HepG2 (cell line): ENCODE measurements around the gene KIF15. TPM values are rescaled to one million over a fixed set of nuclear protein-coding genes. Genes with fewer than 3 reads are reported as not detected.

Experiments used
- ATAC-seq: fragments of 200-7000 bp; cut with Tn5 transposase; 3 replicates; pipeline ENCODE4 v1.9.1; 2020; ENCODE audit warnings: mild to moderate bottlenecking, moderate library complexity
- BruUV-seq: library from RNA; stranded (reverse); fragments of 400-500 nt; replicated peaks from 2 replicates; lab custom pipeline; 2021; lab: Mats Ljungman, UMichigan
- CTCF ChIA-PET: fragments of 300-600 bp; formaldehyde crosslinking; extraction: SDS; loops from one replicate; lab custom pipeline; 2021; ENCODE audit warnings: low total read pairs, inconsistent platforms, low intra/inter-chr PET ratio; lab: Yijun Ruan, JAX
- POLR2A ChIA-PET: fragments of 350-600 bp; sonication (Branson Sonifier 250); formaldehyde crosslinking; loops from one replicate; lab custom pipeline; 2020; ENCODE audit warnings: antibody characterized with exemption, inconsistent platforms; lab: Yijun Ruan, JAX
- DNase-seq: peaks from one replicate; pipeline ENCODE4 v3.0.0-alpha.2; 2015; ENCODE audit warnings: low spot score
- FAIRE-seq: peaks from 3 replicates; lab custom pipeline; 2011; peaks lifted over from hg19 to GRCh38; lab: Jason Lieb, UNC
- H2AFZ ChIP-seq: one replicate; pipeline ENCODE4 v1.6.1; 2011; ENCODE audit warnings: low read length, inconsistent platforms
- H3K27ac ChIP-seq: fragments of 300-600 bp; 3 replicates; pipeline ENCODE4 v1.8.0; 2011; ENCODE audit warnings: mixed run types, mild to moderate bottlenecking, mixed read lengths, low read length, inconsistent platforms; ENCODE audit not compliant: insufficient read depth; ENCODE audit errors: extremely low read length
- H3K27me3 ChIP-seq, 2 experiments: fragments of 200-600 bp in 1 of 2; 2 replicates in 1 of 2; 3 replicates in 1 of 2; pipeline versions ENCODE4 v1.6.0 to v1.8.0; 2011; ENCODE audit warnings: low read length in 2 of 2, mild to moderate bottlenecking in 2 of 2, moderate library complexity in 2 of 2, inconsistent platforms in 1 of 2; ENCODE audit not compliant: insufficient read depth in 2 of 2, control insufficient read depth in 1 of 2
- H3K36me3 ChIP-seq, 2 experiments: fragments of 200-600 bp in 1 of 2; replicated peaks in 1 of 2; 2 replicates in 1 of 2; 3 replicates in 1 of 2; pipeline versions ENCODE4 v1.5.1 to v1.8.0; 2011; ENCODE audit warnings: low read length in 2 of 2, inconsistent platforms in 1 of 2; ENCODE audit not compliant: insufficient read depth in 2 of 2, control insufficient read depth in 1 of 2
- H3K4me1 ChIP-seq: 2 replicates; pipeline ENCODE4 v1.5.1; 2012; ENCODE audit warnings: low read length, inconsistent platforms; ENCODE audit not compliant: insufficient read depth
- H3K4me2 ChIP-seq: 2 replicates; pipeline ENCODE4 v1.6.0; 2011; ENCODE audit warnings: low read depth, low read length, inconsistent platforms
- H3K4me3 ChIP-seq, 3 experiments: fragments of 200-600 bp in 1 of 3; sonication (generic), shearing (Covaris generic) in 1 of 3; replicated peaks in 1 of 3; 2 replicates each; pipeline ENCODE4 v1.5.1; 2011 to 2016; ENCODE audit warnings: low read length in 3 of 3, inconsistent platforms in 2 of 3, low read depth in 2 of 3, mild to moderate bottlenecking in 2 of 3, control low read depth in 1 of 3, mixed read lengths in 1 of 3; ENCODE audit not compliant: insufficient read depth in 1 of 3
- H3K79me2 ChIP-seq: one replicate; pipeline ENCODE4 v1.6.1; 2011; ENCODE audit warnings: low read length, inconsistent platforms; ENCODE audit not compliant: insufficient read depth
- H3K9ac ChIP-seq: 2 replicates; pipeline ENCODE4 v1.6.0; 2011; ENCODE audit warnings: mild to moderate bottlenecking, low read depth, low read length, inconsistent platforms; ENCODE audit not compliant: insufficient read depth
- H3K9me3 ChIP-seq: 2 replicates; pipeline ENCODE4 v1.5.1; 2012; ENCODE audit warnings: mild to moderate bottlenecking, low read length
- H4K20me1 ChIP-seq: 2 replicates; pipeline ENCODE4 v1.6.0; 2011; ENCODE audit warnings: inconsistent platforms, mild to moderate bottlenecking, low read length, moderate library complexity; ENCODE audit not compliant: insufficient read depth
- HOMEZ ChIP-seq: IDR thresholded peaks from 2 replicates; pipeline ENCODE4 v1.6.1; 2016; ENCODE audit warnings: low read depth
- KDM5B ChIP-seq: sonication (generic); formaldehyde crosslinking; IDR thresholded peaks from 2 replicates; pipeline ENCODE4 v1.4.0; 2020; ENCODE audit warnings: missing genetic modification reagents, mild to moderate bottlenecking, borderline replicate concordance
- NR3C1 ChIP-seq: sonication (generic); formaldehyde crosslinking; IDR thresholded peaks from 2 replicates; pipeline ENCODE4 v1.4.0; 2020; ENCODE audit warnings: missing genetic modification reagents
- TBP ChIP-seq: sonication (generic); formaldehyde crosslinking; IDR thresholded peaks from 2 replicates; pipeline ENCODE4 v1.5.0; 2020; ENCODE audit warnings: missing genetic modification reagents
- TCF12 ChIP-seq, 2 experiments: fragments of 450-650 bp in 1 of 2; sonication (generic) in 1 of 2; formaldehyde crosslinking in 1 of 2; IDR thresholded peaks; 2 replicates each; pipeline versions ENCODE4 v1.6.1 to v1.8.0; 2017 to 2022; ENCODE audit warnings: antibody characterized with exemption in 1 of 2, mild to moderate bottlenecking in 1 of 2, missing genetic modification reagents in 1 of 2, moderate library complexity in 1 of 2
- TFDP1 ChIP-seq: IDR thresholded peaks from 2 replicates; pipeline ENCODE4 v1.6.1; 2016; ENCODE audit warnings: missing compliant biosample characterization, missing genetic modification reagents, borderline replicate concordance
- ZFYVE20 ChIP-seq: sonication (generic); formaldehyde crosslinking; IDR thresholded peaks from 2 replicates; pipeline ENCODE4 v1.8.0; 2023; ENCODE audit warnings: low read depth, mild to moderate bottlenecking, moderate library complexity, missing genetic modification reagents, borderline replicate concordance
- ZMAT5 ChIP-seq: sonication (generic); formaldehyde crosslinking; IDR thresholded peaks from 2 replicates; pipeline ENCODE4 v1.5.0; 2020; ENCODE audit warnings: mild to moderate bottlenecking, low read depth, missing genetic modification reagents, borderline replicate concordance
- ZNF124 ChIP-seq: sonication (generic); formaldehyde crosslinking; IDR thresholded peaks from 2 replicates; pipeline ENCODE4 v1.4.0; 2020; ENCODE audit warnings: missing genetic modification reagents
- ZNF317 ChIP-seq: sonication (generic); formaldehyde crosslinking; IDR thresholded peaks from 2 replicates; pipeline ENCODE4 v1.5.0; 2020; ENCODE audit warnings: mild to moderate bottlenecking, missing genetic modification reagents
- ZNF337 ChIP-seq: sonication (generic); formaldehyde crosslinking; IDR thresholded peaks from 2 replicates; pipeline ENCODE4 v1.5.1; 2020; ENCODE audit warnings: missing genetic modification reagents, low read depth, mild to moderate bottlenecking, borderline replicate concordance
- ZNF34 ChIP-seq: sonication (generic); formaldehyde crosslinking; IDR thresholded peaks from 2 replicates; pipeline ENCODE4 v1.4.0; 2020; ENCODE audit warnings: mild to moderate bottlenecking, missing genetic modification reagents, borderline replicate concordance
- ZNF841 ChIP-seq: sonication (generic); formaldehyde crosslinking; IDR thresholded peaks from 2 replicates; pipeline ENCODE4 v1.8.1; 2023; ENCODE audit warnings: missing genetic modification reagents, borderline replicate concordance
- ZSCAN9 ChIP-seq: IDR thresholded peaks from 2 replicates; pipeline ENCODE4 v1.6.1; 2016; ENCODE audit warnings: borderline replicate concordance
- WGBS: methylation state at CpG from one replicate; pipeline ENCODE4 v1.1.6; 2017; ENCODE audit warnings: low lambda C conversion rate; 5-methylcytosine and 5-hydroxymethylcytosine counted together
- in situ Hi-C: cut with HindIII; loops from 2 replicates; pipeline ENCODE4 v1.10.0; 2017; ENCODE audit warnings: low pct_unique_long_range_greater_than_20kb; ENCODE audit not compliant: extremely low pct_ligation_motif_present
- intact Hi-C: fragments of 100-400 bp; cut with micrococcal nuclease; formaldehyde crosslinking; loops from one replicate; pipeline ENCODE4 v1.10.0; 2022; ENCODE audit not compliant: unreplicated experiment
- polyA plus RNA-seq, 8 experiments: library from polyadenylated mRNA; depleted of rRNA in 3 of 8; stranded (reverse) in 7 of 8; unstranded in 1 of 8; fragments of >200 nt; fragmentation: Illumina TruSeq in 4 of 8; extraction: Trizol in 4 of 8; gene quantifications; 2 replicates each; pipeline versions ENCODE4 v1.2.1 to v1.2.3, GENCODE V29; 2011 to 2016; ENCODE audit warnings: low read depth in 4 of 8, missing spikeins in 1 of 8, mixed read lengths in 1 of 8; ENCODE audit not compliant: insufficient read depth in 1 of 8
- total RNA-seq, 5 experiments: library from RNA; depleted of rRNA; stranded (reverse); fragments of >200 nt; fragmentation: Illumina TruSeq; extraction: Trizol; gene quantifications; 2 replicates each; pipeline ENCODE4 v1.2.3, GENCODE V29; 2016; ENCODE audit warnings: low read depth in 1 of 5

The KIF15 gene
- total and polyA plus RNA-seq, 2 of the 13 experiments (the other 11 are each of a cell fraction or from before 2014, with no cell fraction given): 4.8 to 33.8 TPM

GRCh38 chr3:44832965-44833364 lies 71.4 kb downstream of the KIF15 start:
- Histone ChIP-seq H3K27ac (no peak overlapping the region), H3K27me3 (no peaks in the 10 kb centered on the region), H2AFZ (no peak overlapping the region), H3K9me3 (no peaks in the 10 kb centered on the region), H3K4me3 (no peak overlapping the region), H3K9ac (no peak overlapping the region)
- ChIA-PET POLR2A (no interaction called here), CTCF (no interaction called here)
- no TSS peak for BruUV-seq
- intact Hi-C loops: no loop called here
- TF ChIP-seq ZNF124 (CRISPR knock-in tag): no peak
- no peak for TF ChIP-seq ZNF841
- TF ChIP-seq NR3C1 (CRISPR knock-in tag): no peak
- no peak for TF ChIP-seq ZFYVE20 (CRISPR knock-in tag)
- TF ChIP-seq KDM5B (CRISPR knock-in tag): no peak
- TF ChIP-seq ZMAT5: no peak
- TF ChIP-seq ZNF34: no peak
- no peak for TF ChIP-seq ZSCAN9
- TF ChIP-seq, all 625 proteins: peak for 0
- no peak for FAIRE-seq
- Histone ChIP-seq H3K4me1 (no peaks in the 10 kb centered on the region), H3K36me3 (peaks cover 3 to 30% of the 10 kb centered on the region in 2 experiments), H4K20me1 (no peaks in the 10 kb centered on the region), H3K79me2 (no peaks in the 10 kb centered on the region), H3K4me2 (no peak overlapping the region)
- WGBS: 95% methylated on average over 2 of the region's 2 CpGs
- ATAC-seq: no peak
- DNase-seq: no peak
- in situ Hi-C loops: no loop called here

GRCh38 chr3:44833394-44833793 lies 71.8 kb downstream of the KIF15 start:
- DNase-seq (no peak), ATAC-seq (no peak), FAIRE-seq (no peak)
- no peak overlapping the region for H3K4me3 ChIP-seq
- peaks cover 5 to 34% of the 10 kb centered on the region in 2 experiments for H3K36me3 ChIP-seq
- H3K27ac ChIP-seq: no peak overlapping the region
- no peak overlapping the region for H2AFZ ChIP-seq
- CTCF ChIA-PET: no interaction called here
- no TSS peak for BruUV-seq
- no peaks in the 10 kb centered on the region for H3K4me1 ChIP-seq
- H3K27me3 ChIP-seq: no peaks in the 10 kb centered on the region
- 96% methylated on average over 7 of the region's 7 CpGs for WGBS
- in situ Hi-C loops (no loop called here), intact Hi-C loops (no loop called here)
- no peak overlapping the region for H3K4me2 ChIP-seq
- H3K79me2 ChIP-seq: no peaks in the 10 kb centered on the region
- no peaks in the 10 kb centered on the region for H3K9me3 ChIP-seq
- no peaks in the 10 kb centered on the region for H4K20me1 ChIP-seq
- POLR2A ChIA-PET: no interaction called here
- no peak overlapping the region for H3K9ac ChIP-seq
- no peak for TF ChIP-seq HOMEZ (CRISPR knock-in tag)
- no peak for TF ChIP-seq TBP
- TF ChIP-seq TCF12 (IDR thresholded peaks at IDR 0.05): no peak
- no peak for TF ChIP-seq TCF12 (CRISPR knock-in tag; IDR thresholded peaks at IDR 0.05)
- TF ChIP-seq TFDP1 (CRISPR knock-in tag): no peak
- TF ChIP-seq ZNF317 (CRISPR knock-in tag): no peak
- no peak for TF ChIP-seq ZNF337 (CRISPR knock-in tag)
